DOHH2 (cell line): ENCODE results near the gene CBR3.

ENCODE experiments used
- CTCF ChIP-seq: fragments of 200-600 bp; sonication (generic); IDR thresholded peaks from one replicate; pipeline ENCODE4 v1.5.1; 2014; ENCODE audit warnings: antibody characterized with exemption, mild to moderate bottlenecking, low read depth, low read length; ENCODE audit not compliant: poor library complexity, severe bottlenecking
- EZH2phosphoT487 ChIP-seq: fragments of 200-600 bp; sonication (generic); IDR thresholded peaks from 2 replicates; pipeline ENCODE4 v1.6.1; 2017; ENCODE audit warnings: borderline replicate concordance, mild to moderate bottlenecking, antibody characterized with exemption, low read length, moderate library complexity, mixed read lengths

DNA sequence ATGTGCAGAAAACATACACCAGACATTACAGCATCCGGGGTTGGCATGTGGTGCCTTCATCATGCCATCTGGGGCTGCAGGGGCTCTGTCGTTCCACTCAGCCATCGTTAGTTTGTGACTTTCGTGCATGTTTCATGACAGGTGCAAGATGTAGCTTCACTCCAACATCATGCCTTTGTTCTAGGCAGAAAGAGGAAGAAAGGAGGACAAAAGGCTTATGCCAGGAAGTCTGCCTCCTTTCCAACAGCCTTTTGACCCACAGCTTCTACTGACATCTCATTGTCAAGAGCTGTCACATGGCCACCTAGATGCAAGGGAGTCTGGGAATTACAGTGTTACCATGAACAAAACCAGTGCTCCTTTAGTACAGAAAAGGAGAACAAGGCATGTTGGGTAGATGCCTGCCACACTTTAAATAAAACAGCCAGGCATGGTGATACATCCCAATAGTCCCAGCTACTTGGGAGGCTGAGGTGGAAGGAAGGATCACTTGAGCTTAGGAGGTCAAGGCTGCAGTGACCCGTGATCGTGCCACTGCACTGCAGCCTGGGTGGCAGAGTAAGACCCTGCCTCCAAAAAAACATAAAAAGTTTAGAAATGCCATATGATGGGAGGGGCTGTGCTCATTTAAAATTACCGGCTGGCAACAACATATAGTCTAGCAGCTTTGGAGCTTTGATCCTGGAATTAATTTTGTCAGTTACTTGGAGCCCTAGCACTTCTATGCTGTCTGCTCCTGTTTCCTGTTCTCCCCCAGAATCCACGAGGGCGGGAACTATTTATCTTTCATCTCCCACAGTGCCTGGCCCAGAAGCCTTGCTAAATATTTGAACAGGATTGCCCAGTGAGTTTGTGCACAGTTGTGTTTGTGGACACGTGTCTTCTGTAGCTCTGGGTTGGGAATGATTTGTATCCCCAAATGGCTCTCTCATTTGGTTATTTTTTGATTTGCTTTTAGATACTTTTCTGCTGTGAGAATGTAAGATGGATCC lies 29.2 kb downstream of the CBR3 start:
- no peak for TF ChIP-seq CTCF
- no peak for TF ChIP-seq EZH2phosphoT487
